CD14-positive monocyte (primary cell): ENCODE measurements around the gene TOX3. TPM values are rescaled to one million over a fixed set of nuclear protein-coding genes. Genes with fewer than 3 reads are reported as not detected.

Experiments
- DNase-seq, 3 donors: peaks; one replicate each; pipeline ENCODE4 v3.0.0-alpha.2; 2011 to 2022
- H2AFZ ChIP-seq: 2 replicates; pipeline ENCODE4 v1.6.0; 2012; ENCODE audit warnings: mild to moderate bottlenecking, low read depth, low read length, inconsistent platforms; ENCODE audit not compliant: insufficient read depth, poor library complexity, severe bottlenecking
- H3K27ac ChIP-seq, 2 donors: 1 replicate in 1 of 2; 2 replicates in 1 of 2; pipeline ENCODE4 v1.5.1; 2012 to 2013; ENCODE audit warnings: low read length in 2 of 2, control low read depth in 1 of 2, inconsistent platforms in 1 of 2, low read depth in 1 of 2, mild to moderate bottlenecking in 1 of 2
- H3K27me3 ChIP-seq, 2 donors: one replicate each; pipeline versions ENCODE4 v1.6.0 to v1.6.1; 2011 to 2013; ENCODE audit warnings: low read length in 2 of 2; ENCODE audit not compliant: control insufficient read depth in 2 of 2, insufficient read depth in 2 of 2
- H3K36me3 ChIP-seq, 2 donors: replicated peaks in 1 of 2; 1 replicate in 1 of 2; 2 replicates in 1 of 2; pipeline versions ENCODE4 v1.5.1 to v1.6.1; 2012 to 2013; ENCODE audit warnings: low read length in 2 of 2, control low read depth in 1 of 2, inconsistent platforms in 1 of 2, mild to moderate bottlenecking in 1 of 2; ENCODE audit not compliant: insufficient read depth in 2 of 2, control insufficient read depth in 1 of 2
- H3K4me1 ChIP-seq, 2 donors: 1 replicate in 1 of 2; 2 replicates in 1 of 2; pipeline versions ENCODE4 v1.5.1 to v1.6.1; 2012 to 2013; ENCODE audit warnings: low read length in 2 of 2, control low read depth in 1 of 2, inconsistent platforms in 1 of 2, mild to moderate bottlenecking in 1 of 2, moderate library complexity in 1 of 2; ENCODE audit not compliant: insufficient read depth in 2 of 2, control insufficient read depth in 1 of 2
- H3K4me2 ChIP-seq: replicated peaks from 2 replicates; pipeline ENCODE3; 2012; ENCODE audit warnings: low read length, moderate library complexity, mild to moderate bottlenecking; ENCODE audit not compliant: poor library complexity, severe bottlenecking; ENCODE audit errors: extremely low read depth
- H3K4me3 ChIP-seq, 3 experiments: fragments of 200-600 bp in 1 of 3; sonication (generic) in 1 of 3; replicated peaks in 1 of 3; 1 replicate in 2 of 3; 2 replicates in 1 of 3; pipeline ENCODE4 v1.5.1; 2011 to 2013; ENCODE audit warnings: low read length in 3 of 3, mild to moderate bottlenecking in 3 of 3, control low read depth in 2 of 3, low read depth in 2 of 3, inconsistent platforms in 1 of 3, moderate library complexity in 1 of 3
- H3K79me2 ChIP-seq: 2 replicates; pipeline ENCODE4 v1.6.0; 2012; ENCODE audit warnings: mild to moderate bottlenecking, control low read depth, inconsistent platforms, low read length, moderate library complexity; ENCODE audit not compliant: insufficient read depth
- H3K9ac ChIP-seq: 2 replicates; pipeline ENCODE4 v1.6.0; 2017; ENCODE audit warnings: low read length, mild to moderate bottlenecking; ENCODE audit not compliant: insufficient read depth, poor library complexity, severe bottlenecking
- H3K9me3 ChIP-seq, 2 donors: replicated peaks in 1 of 2; 1 replicate in 1 of 2; 2 replicates in 1 of 2; pipeline versions ENCODE4 v1.5.1 to v1.6.1; 2012 to 2013; ENCODE audit warnings: low read length in 2 of 2, control low read depth in 1 of 2; ENCODE audit not compliant: control insufficient read depth in 1 of 2, insufficient read depth in 1 of 2
- H4K20me1 ChIP-seq: 2 replicates; pipeline ENCODE4 v1.6.0; 2012; ENCODE audit warnings: mild to moderate bottlenecking, low read length, control low read depth, moderate library complexity; ENCODE audit not compliant: insufficient read depth
- H3K27ac Mint-ChIP-seq, 7 donors: one replicate each; pipeline ENCODE4 v1.8.0; 2020; ENCODE audit warnings: mild to moderate bottlenecking in 7 of 7, mixed read lengths in 7 of 7, moderate library complexity in 6 of 7, inconsistent platforms in 2 of 7
- H3K27me3 Mint-ChIP-seq, 3 donors: one replicate each; pipeline ENCODE4 v1.8.0; 2021 to 2022; ENCODE audit warnings: low read depth in 3 of 3, mild to moderate bottlenecking in 3 of 3, mixed read lengths in 3 of 3, moderate library complexity in 3 of 3, inconsistent platforms in 1 of 3
- H3K36me3 Mint-ChIP-seq, 2 donors: one replicate each; pipeline ENCODE4 v1.8.0; 2020; ENCODE audit warnings: mixed read lengths in 2 of 2, inconsistent platforms in 1 of 2, mild to moderate bottlenecking in 1 of 2
- H3K4me1 Mint-ChIP-seq: one replicate; pipeline ENCODE4 v1.8.0; 2020; ENCODE audit warnings: mild to moderate bottlenecking, mixed read lengths
- H3K4me3 Mint-ChIP-seq, 2 donors: one replicate each; pipeline ENCODE4 v1.8.0; 2020; ENCODE audit warnings: mild to moderate bottlenecking in 2 of 2, mixed read lengths in 2 of 2, moderate library complexity in 1 of 2
- H3K9me3 Mint-ChIP-seq, 7 donors: one replicate each; pipeline ENCODE4 v1.8.0; 2020 to 2022; ENCODE audit warnings: mixed read lengths in 7 of 7, mild to moderate bottlenecking in 6 of 7, moderate library complexity in 6 of 7, inconsistent platforms in 2 of 7
- CTCF ChIP-seq: fragments of 200-600 bp; IDR thresholded peaks from one replicate; pipeline ENCODE4 v1.8.0; 2022; ENCODE audit warnings: antibody characterized with exemption, mild to moderate bottlenecking
- WGBS: methylation state at CpG from one replicate; pipeline ENCODE4 v1.1.5; 2013; ENCODE audit warnings: missing lambda C conversion rate; ENCODE audit not compliant: insufficient coverage; 5-methylcytosine and 5-hydroxymethylcytosine counted together
- intact Hi-C, 2 donors: fragments of 100-400 bp; cut with micrococcal nuclease; formaldehyde crosslinking; loops; one replicate each; pipeline versions ENCODE4 v1.15.0 to v1.15.1; 2023
- polyA plus RNA-seq, 3 donors: library from polyadenylated mRNA; depleted of rRNA in 1 of 3; unstranded in 2 of 3; stranded (reverse) in 1 of 3; fragments of 300-500 nt in 2 of 3; fragments of >200 nt in 1 of 3; fragmentation: Illumina TruSeq in 2 of 3; gene quantifications; 1 replicate in 2 of 3; 2 replicates in 1 of 3; pipeline ENCODE4 v1.2.3, GENCODE V29; 2012 to 2021

The TOX3 gene
- polyA plus RNA-seq, 3 donors = not detected

- Histone ChIP-seq H2AFZ (no peak overlapping the region), H3K4me3 (no peak overlapping the region), H3K36me3 (no peaks in the 10 kb centered on the region), H3K27ac (no peak overlapping the region), H3K9ac (no peak overlapping the region), H3K9me3 (peaks cover 0 to 5% of the 10 kb centered on the region in 2 donors), H3K79me2 (no peaks in the 10 kb centered on the region), H3K4me2 (no peak overlapping the region), H3K27me3 (no peaks in the 10 kb centered on the region), H3K4me1 (no peaks in the 10 kb centered on the region), H4K20me1 (no peaks in the 10 kb centered on the region)
- H3K27ac Mint-ChIP-seq = no peak overlapping the region
- H3K4me3 Mint-ChIP-seq = no peak overlapping the region
- no peak for DNase-seq
- H3K4me1 Mint-ChIP-seq = no peaks in the 10 kb centered on the region
- intact Hi-C loops = no loop called here
- peaks cover 0 to 2% (median 0%) of the 10 kb centered on the region in 7 donors for H3K9me3 Mint-ChIP-seq
- no peak for TF ChIP-seq CTCF
- no peaks in the 10 kb centered on the region for H3K36me3 Mint-ChIP-seq
- 2% methylated on average over 6 of the region's 16 CpGs for WGBS
- peaks cover 0 to 1% (median 0%) of the 10 kb centered on the region in 3 donors for H3K27me3 Mint-ChIP-seq
These were observed 48.4 kb downstream of the TOX3 start for GRCh38 chr16:52498328-52499059.

DNA sequence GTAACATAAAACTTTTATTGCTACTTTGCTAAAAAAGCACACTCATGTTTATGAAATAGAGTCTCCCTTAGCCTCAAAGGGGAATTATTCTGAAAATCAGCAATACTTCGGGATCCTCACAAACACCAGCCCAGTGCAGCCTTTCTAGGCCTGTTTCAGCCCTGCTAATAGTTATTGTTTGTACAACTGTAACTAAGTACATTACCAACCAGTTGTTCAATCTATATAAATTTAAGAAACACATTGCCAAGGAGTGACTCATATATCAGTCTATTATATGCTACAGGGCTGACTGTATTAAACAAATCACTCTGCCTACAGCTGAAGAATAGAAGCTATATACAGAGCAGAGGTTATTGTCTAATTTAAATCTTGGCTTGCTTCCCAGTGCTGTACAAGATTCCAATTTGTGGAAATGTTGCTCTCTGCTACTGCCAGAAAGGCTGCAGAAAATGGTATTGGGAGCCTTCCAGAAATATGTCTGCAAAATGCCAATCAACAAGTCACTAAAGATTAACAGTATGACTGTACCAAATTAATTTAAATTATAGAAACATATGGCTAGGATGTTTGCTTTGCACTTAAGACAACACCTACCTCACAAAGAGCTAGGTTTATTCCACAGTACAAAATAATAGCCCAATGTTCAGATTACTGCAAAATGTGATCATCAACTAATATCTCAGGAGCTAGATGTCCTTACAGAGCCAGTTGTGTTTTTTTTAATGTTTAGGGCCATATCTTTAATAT is 49.7 kb downstream of the TOX3 start:
- Mint-ChIP-seq H3K27me3 (peaks cover 0 to 1% (median 0%) of the 10 kb centered on the region in 3 donors), H3K4me3 (no peak overlapping the region), H3K27ac (no peak overlapping the region), H3K36me3 (no peaks in the 10 kb centered on the region), H3K9me3 (peaks cover 0 to 2% (median 0%) of the 10 kb centered on the region in 7 donors), H3K4me1 (no peaks in the 10 kb centered on the region)
- Histone ChIP-seq H3K4me1 (no peaks in the 10 kb centered on the region), H3K4me2 (no peak overlapping the region), H3K79me2 (no peaks in the 10 kb centered on the region), H3K4me3 (no peak overlapping the region), H2AFZ (no peak overlapping the region), H3K9me3 (peaks cover 0 to 5% of the 10 kb centered on the region in 2 donors), H3K27me3 (no peaks in the 10 kb centered on the region), H3K36me3 (no peaks in the 10 kb centered on the region), H3K27ac (no peak overlapping the region), H3K9ac (no peak overlapping the region), H4K20me1 (no peaks in the 10 kb centered on the region)
- WGBS = no CpG with 5 or more reads among the region's 1 CpG
- intact Hi-C loops = no loop called here
- DNase-seq = no peak
- no peak for TF ChIP-seq CTCF
